ENCODE data around the gene NKAIN2.

NKAIN2 gene

DNA sequence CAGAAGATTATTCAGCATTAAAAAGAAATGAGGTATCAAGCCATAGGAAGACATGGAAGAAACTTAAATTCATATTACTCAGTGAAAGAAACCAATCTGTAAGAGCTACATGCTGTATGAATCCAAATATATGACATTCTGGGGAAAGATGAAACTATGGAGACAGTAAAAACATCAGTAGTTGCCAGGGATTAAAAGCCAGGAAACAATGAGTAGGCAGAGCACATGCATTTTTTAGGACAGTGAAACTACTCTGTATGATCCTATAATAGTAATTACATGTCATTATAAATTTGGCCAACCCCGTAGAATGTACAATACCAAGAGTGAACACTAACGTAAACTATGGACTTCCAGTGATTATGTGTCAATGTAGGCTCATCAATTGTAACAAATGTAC lies 1065.8 kb downstream of the NKAIN2 start:
- DNase-seq (ENCODE audit: low read depth in 2 of 2, low spot score in 1 of 2), result no peak

DNA sequence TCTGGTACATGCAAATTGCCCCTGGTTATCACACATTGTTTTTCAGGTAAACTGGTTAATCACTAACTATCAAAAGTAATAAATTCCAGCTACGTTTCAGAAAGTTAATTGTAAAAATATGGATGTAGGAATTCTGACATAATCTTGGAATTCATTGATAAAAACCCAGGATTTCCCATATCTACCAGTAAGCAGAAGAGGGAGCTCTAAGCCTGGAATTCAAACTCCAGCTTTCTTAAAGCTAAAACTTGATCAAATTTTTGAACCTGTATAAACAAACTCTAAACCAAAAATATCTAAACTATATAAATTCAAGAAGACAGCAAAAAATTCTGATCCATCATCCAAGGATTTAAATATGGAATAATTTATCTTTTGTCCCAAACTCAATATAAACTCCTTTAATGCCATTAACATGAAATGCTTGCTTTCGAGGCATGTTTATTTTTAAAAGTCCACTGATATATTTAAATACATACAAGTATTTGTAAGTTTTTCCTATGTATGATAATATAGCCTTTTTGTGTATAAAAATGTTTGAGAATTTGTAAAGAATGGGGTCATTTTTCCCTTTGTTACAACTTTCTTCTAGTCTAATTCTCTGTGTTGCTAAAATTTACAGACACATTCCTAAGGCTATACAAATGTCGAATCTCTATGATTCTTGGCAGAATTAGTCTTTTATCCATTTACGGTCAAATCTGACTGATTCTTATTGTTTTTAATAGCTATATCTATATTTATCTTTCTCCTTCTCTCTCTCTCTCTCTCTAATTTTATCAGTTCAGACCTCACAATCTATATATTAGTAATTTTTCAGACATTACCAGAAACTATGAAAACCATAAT lies 1067.2 kb downstream of the NKAIN2 start:
- no peak for DNase-seq (ENCODE audit: low read depth in 2 of 2, low spot score in 1 of 2)

DNA sequence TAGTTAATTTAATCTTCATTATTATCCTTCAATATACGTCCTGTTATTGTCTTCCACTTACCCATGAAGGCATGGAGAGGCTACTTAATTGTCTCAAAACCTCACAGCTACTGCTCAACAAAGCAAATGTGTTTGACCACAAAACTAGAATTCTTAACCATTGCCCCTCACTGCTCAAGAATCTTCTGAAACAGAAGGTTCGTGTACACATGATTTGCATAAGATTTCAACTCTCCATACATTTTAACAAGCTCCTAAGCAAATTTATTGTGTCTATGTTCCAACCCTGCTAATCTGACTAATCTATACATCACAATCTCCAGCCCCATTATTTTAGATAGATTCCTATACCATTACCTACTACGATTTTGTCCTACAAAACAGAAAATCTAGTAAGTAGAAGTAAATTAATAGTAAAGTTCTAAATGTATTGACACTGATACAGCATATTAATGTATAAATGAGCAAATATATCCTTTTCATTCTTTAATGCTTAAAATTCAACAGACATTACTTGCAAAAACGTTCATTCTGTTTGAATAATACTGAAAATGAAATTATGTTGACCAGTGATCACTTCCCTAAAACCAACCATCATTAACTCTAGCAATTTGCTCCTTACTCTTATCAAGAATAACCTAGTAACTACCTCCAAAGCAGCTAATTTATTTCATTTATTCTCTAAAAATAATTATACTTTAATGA lies 1068.8 kb downstream of the NKAIN2 start:
- DNase-seq (ENCODE audit: low read depth in 2 of 2, low spot score in 1 of 2), result no peak

DNA sequence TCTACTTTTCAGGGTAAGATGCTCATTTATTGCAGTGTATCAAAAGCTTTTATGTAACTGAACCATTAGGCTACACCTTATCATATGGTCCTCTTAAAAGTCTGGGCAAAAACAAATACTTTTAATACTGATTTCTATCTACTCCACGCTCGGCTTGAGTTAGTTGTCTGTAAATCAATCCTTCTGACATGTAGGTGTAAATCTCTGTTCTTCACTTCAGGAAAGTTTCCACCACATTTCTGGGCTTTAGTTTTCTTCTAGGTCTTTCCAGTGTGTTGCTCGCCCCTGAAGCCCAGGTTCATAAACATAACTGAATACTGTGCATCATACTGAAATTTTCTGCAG lies 1069.4 kb downstream of the NKAIN2 start:
- no peak for DNase-seq (ENCODE audit: low read depth in 2 of 2, low spot score in 1 of 2)
